ENCODE measurements around the gene ZBTB20.

The ZBTB20 gene

DNA sequence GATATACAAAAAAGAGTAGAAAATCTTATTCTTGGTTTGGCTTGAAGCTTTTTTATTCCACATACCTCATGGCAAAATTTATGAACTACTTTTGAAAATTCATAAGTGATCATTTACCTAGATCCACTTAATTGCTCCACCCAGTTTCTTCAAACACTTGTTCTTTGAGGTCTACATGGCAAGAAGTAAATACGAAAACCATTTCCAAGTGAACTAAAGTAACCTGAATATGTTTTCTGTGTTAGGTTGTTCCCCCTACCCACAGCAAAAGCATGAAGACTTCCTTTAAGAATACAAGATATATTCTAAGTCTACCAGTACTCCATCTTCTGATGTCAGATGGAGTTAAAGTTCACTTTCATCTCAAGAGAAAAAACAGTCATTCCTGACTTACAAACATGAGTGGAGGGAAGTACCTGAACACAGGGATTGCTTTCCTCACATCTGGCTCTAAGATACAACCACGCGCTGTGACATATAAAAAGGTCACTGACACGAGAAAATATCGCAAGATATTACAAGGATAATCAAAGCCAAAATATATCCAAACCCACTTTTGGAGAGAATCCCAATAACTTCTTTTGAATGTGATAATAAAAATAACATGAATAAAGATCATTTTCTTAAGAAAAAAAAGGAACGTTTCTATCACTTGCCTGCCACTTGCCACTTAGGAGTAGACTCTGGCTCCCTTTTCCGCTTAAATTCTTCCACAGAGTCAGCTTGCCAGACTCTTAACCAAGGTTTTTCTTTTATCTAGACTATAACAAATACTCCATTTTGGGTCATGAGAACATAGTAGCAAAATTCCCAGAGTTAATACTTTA, 428.8 kb downstream of the ZBTB20 start:
- H3K4me3 ChIP-seq (ENCODE audit: control insufficient read depth, low read depth, low read length): no peak overlapping the region
- no peak for DNase-seq (ENCODE audit: low read depth)
- no peak for TF ChIP-seq CTCF (conservative IDR thresholded peaks at IDR 0.05; ENCODE audit: control insufficient read depth, insufficient read depth, low read depth, low read length)

DNA sequence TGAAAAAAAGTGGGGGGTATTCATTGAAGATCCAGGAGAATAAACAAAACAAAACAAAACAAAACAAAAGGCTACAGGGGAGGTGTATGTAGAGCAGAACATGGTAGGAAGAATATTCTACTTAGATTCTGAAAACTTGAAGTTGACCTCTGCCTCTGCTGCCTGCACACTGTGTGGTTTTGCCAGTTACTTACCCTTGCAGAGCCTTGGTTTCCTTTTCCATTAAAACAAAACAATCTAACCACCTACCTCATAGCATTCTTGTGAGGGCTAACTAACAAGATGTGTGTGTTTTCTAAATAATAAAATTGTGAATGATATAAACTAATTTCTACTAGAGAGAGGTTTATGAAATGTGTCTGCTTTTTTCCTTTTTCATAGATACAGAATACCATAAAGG, 430.2 kb downstream of the ZBTB20 start:
- DNase-seq (ENCODE audit: low read depth): no peak
- no peak for TF ChIP-seq CTCF (conservative IDR thresholded peaks at IDR 0.05; ENCODE audit: control insufficient read depth, insufficient read depth, low read depth, low read length)
- no peak overlapping the region for H3K4me3 ChIP-seq (ENCODE audit: control insufficient read depth, low read depth, low read length)

- no peak overlapping the region for H3K4me3 ChIP-seq (ENCODE audit: control insufficient read depth, low read depth, low read length)
- no peak for TF ChIP-seq CTCF (conservative IDR thresholded peaks at IDR 0.05; ENCODE audit: control insufficient read depth, insufficient read depth, low read depth, low read length)
- no peak for DNase-seq (ENCODE audit: low read depth)
These were observed 431.0 kb downstream of the ZBTB20 start for GRCh38 chr3:114716126-114716525.

DNA sequence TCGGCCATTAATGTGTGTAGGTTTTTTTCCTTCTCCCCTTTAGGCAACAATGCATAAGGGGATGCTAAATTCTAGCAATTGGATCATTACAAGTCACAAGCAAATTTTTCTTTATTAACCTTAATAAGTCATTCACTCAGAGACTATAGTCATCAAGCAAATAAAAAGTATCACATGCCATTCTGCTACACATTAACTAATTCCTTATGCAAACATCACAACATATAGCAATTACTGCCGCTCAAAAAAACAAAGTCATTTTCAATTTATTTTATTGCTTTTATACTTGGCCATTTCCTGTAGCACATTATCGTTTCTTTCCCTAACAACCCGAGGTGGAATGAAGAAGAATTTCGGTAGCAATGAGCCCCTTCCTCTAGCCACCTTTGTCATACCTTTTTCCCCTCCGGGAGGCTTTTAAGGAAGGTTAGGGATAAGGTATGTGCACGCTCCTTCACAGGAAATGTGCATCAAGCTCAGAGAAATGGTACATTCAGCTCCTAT, 432.1 kb downstream of the ZBTB20 start:
- H3K4me3 ChIP-seq (ENCODE audit: control insufficient read depth, low read depth, low read length): no peak overlapping the region
- no peak for DNase-seq (ENCODE audit: low read depth)
- TF ChIP-seq CTCF (conservative IDR thresholded peaks at IDR 0.05; ENCODE audit: control insufficient read depth, insufficient read depth, low read depth, low read length): no peak

GRCh38 chr3:114714237-114714636, 432.9 kb downstream of the ZBTB20 start:
- no peak for TF ChIP-seq CTCF (conservative IDR thresholded peaks at IDR 0.05; ENCODE audit: control insufficient read depth, insufficient read depth, low read depth, low read length)
- H3K4me3 ChIP-seq (ENCODE audit: control insufficient read depth, low read depth, low read length): no peak overlapping the region
- DNase-seq (ENCODE audit: low read depth): no peak

GRCh38 chr3:114712728-114713492, 434.2 kb downstream of the ZBTB20 start:
- H3K4me3 ChIP-seq (ENCODE audit: control insufficient read depth, low read depth, low read length): no peak overlapping the region
- no peak for TF ChIP-seq CTCF (conservative IDR thresholded peaks at IDR 0.05; ENCODE audit: control insufficient read depth, insufficient read depth, low read depth, low read length)
- DNase-seq (ENCODE audit: low read depth): peak; percentile 17
